NCI-H1092 treated with DMSO at 0.1 percent for 48 hours (cell line): Measurements from ENCODE around the gene FOXP4.

ENCODE experiments used
- DNase-seq: peaks from one replicate; lab custom pipeline; 2025; lab: John Stamatoyannopoulos, UW

The FOXP4 gene

DNA sequence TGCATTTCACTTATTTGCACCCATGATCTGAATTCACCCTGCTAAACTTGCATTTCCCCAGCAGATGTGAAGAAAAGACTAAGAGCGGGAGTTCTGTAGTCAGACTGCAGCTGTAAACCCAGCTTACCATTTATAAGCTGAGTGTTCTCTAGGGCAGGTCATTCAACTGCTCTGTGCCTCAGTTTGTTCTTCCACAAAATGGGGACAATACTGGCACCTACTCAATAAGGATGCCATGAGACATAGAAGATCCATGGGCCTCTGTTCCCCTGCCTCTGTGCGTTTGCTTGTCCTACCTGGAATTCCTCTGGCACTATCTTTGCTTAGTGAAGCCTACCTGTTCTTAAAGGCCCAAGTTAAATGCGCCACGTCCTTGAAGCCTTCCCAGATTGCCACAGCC, 79.8 kb downstream of the FOXP4 start:
- no peak for DNase-seq

DNA sequence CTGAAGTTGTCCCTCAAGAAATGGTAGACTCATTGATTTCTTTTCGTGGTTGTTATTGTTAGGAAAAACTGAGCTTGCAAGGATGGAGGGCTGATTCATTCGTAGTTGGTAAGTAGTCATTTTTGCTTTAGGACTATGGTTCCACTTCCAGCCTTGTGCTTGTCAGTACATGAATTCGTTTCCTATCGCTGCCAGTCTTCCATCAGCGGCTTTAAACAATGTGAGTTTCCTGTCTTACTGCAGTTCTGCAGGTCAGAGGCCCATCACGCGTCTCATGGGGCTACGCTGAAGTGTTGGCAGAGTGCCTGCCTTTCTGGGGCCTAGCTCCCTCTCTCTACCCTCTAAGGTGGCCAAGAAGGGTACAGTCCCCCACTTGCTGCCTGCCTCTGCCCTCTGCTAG, 80.7 kb downstream of the FOXP4 start:
- no peak for DNase-seq

DNA sequence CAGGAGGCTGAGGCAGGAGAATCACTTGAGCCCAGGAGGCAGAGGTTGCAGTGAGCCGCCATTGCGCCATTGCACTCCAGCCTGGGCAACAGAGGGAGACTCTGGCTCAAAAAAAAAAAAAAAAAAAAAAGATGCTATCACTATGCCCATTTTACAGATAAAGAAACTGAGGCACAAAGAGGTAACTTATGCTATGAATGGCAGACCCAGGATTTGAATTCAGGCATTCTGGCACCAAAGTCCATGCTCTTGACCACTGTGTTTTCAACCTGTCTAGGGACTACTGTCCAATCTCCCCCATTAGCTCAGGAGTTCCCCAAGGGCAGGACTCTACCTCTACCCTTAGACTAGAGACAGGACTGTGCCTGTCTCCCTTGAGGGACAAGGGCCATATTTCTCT, 82.9 kb downstream of the FOXP4 start:
- DNase-seq: no peak

DNA sequence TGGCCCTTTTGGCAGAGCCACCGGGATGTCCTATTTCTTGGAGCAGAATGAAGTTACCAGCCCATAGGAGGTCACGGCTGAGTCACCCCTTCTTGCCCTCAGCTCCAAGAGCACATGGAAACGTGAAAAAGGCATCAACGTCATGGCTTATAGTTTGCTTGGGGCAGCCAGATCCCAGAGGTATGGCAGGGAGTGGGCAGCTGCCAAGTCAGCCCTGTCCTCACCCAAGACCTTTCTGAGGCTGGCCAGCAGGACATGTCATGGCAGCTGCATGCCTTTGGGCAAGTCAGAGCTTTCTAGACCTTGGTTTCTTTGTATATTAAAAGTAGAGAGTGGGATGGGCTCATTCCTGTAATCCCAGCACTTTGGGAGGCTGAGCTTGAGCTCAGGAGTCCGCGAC, 83.9 kb downstream of the FOXP4 start:
- DNase-seq: no peak

DNA sequence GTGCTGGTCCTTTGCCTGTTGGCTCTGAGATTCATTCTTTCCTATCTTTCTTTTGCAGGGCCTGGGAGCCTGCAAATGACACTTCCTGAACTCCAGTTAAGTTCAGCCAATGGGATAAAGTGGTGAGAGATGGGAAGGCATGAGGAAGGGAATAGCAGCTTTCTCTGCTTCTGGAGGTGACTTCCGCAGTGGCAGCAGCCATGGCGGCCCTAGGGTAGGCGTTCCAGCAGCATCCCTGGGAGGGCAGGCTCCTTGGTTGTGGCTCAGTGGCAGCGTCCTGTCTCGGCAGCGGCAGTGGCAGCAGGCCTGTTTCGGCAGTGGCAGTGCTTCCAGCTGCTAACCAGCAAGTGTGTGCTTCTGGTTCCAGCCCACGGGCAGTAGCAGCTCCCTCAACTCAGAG, 84.8 kb downstream of the FOXP4 start:
- no peak for DNase-seq

DNA sequence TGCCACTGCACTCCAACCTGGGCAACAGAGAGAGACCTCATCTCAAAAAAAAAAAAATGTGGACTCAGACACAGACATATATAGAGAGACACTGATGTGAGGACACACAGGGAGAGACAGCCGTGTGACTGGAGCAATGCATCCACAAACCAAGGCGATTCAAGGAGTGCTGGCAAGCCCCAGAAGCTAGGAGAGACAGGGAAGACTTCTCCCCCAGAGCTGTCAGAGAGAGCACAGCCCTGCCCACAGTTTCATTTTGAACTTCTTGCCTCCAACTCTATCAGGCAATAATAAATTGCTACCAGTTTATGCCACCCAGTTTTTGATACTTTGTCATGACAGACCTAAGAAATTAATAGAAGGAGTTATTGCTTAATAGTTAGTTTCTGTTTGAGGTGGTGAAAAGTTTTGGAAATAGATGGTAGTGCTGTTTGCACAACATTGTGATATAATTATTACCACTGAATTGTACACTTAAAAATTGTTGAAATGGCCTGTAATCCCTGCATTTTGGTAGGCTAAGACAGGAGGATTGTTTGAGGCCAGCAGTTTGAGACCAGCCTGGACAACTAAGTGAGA, 87.0 kb downstream of the FOXP4 start:
- DNase-seq: no peak

DNA sequence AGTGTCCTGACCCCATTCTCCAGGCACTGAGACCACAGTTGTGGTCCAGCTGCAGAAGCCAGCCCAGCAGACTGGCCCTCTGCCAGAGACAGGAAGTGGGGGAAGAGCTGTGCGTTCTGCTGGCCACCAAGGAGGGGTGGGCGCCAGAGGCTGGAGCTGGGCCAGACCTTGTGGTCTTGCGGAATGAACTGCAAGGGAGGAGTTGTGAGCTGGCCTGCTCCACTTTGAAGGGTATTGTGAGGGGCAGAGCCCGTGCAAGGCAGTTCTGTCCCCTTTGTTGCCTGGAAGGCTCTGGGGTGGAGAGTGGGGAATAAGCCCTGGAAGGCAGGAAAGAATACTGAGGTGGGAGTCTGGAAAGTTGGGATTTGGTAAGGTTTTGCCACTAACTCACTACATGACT, 88.5 kb downstream of the FOXP4 start:
- DNase-seq: no peak

DNA sequence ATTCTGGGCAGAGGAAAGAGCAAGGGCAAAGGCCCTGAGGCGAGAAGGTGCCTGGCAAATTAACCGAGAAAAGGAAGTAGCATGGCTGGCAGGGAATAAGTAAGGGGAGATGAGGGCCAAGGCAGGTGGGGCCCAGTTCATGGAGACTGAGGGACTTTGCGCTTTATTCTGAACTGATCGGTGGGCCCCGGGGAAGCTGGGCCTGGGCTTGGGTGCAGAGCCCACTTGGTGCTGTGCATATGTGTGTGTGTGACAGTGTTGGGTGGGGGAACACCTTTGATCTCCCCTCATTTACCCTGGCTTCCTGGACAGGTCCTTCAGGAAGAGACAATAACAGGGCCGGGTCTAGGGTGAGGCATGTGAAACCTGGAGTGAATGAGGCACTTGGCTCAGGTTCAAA, 89.2 kb downstream of the FOXP4 start:
- DNase-seq: no peak

DNA sequence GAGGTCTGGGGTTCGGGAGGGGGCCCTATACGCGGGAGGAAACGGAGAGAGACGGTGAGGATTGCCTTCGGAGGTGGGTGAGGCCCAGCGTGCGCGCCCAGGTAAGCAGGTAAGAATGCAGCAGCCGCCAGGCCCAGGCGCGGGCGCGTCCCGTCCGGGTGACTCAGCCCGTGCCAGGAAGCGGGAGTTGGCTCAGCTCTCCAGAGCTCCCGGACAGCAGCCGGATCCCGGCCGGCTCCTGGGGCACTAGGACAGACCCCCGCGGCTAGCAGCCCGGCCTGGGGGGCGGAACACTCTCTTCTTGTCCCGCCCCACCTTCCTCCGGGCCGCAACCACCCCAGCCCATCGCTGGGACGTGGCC, 90.6 kb downstream of the FOXP4 start:
- no peak for DNase-seq

DNA sequence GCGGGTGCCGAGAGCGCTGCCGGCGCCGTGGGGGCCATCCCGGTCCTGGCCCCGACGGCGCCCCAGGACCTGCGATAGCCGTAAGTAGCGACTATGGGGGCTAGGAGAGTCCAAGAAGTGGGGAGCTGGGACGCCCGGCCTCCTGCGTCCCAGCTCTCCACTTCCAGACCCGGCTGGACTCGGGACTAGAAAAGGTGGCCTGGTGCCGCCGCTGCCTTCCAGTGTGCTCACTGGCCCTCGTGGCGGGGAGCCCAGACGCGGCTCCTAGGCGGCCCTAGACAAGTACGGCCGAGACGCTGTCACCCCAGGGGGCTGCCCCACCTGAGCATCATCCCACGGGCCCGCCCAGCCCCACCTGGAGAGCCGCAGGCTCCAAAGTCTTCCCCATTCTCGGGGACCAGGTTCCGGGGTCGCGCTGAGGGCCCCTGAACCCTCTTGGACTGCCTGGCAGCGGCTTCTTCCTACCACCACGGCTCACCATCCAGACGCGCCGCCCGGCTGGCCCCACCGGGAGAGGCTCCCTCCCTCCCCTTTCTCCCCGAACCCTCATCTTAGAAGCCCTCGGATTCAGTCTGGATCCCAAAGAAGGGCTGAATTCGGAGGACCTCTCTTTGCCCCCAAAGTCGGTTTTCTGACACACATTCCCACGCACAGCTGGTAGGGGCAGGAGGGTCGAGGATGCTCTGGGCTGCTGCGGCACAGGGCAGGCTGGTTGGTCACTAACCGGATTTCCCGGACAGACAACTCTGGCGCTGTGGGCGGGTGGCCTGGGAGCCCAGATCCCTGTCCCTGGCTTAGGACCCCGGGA, 91.2 kb downstream of the FOXP4 start:
- no peak for DNase-seq

DNA sequence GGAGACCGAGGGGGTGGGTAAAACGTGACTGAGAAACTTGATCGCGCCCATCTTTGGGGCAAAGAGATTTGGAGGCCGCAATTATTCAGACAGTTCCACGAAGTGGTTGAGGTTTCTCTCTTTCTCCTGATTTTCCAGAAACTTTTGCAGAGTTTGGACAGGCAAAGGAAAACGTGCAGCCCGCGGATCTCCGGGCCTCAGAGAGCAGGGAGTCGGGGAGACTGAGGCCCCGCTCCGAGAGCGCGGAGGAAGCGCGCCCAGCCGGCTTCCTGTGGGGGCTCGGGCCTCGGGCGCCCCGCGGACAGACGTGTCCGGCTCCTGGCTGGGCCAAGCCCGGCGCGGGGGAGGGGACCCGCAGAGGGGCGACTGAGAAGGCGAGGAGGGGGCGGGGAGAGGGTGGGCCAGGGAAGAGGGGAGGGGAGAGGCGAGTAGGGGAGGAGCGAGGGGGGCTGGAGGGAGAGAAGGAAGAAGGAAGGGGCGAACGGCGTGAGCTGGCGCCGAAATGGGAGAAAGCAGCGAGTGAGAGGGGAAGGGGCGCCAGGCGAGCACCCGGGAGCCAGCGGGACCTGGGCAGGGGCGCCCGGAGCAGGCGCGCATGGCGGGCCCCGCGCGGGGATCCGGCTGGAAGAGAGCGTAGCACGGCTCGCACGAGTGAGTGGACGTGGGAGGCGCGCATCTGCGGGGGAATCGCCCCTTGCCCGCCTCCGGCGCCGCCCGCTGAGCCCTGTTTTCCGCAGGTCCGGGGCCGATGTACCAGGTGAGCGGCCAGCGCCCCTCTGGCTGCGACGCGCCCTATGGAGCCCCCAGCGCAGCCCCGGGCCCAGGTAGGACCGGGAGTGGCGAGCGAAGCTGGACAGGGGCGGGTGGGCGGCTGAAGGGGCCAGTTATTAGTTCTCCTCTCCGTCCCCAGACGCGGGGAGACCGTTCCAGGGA, 92.1 kb downstream of the FOXP4 start, which contains the start of gene MDFI:
TSS of gene MDFI (plus strand) at position 467 of the 933 bp plus-strand sequence. CDS start at position 749, 282 bp downstream.
- no peak for DNase-seq

DNA sequence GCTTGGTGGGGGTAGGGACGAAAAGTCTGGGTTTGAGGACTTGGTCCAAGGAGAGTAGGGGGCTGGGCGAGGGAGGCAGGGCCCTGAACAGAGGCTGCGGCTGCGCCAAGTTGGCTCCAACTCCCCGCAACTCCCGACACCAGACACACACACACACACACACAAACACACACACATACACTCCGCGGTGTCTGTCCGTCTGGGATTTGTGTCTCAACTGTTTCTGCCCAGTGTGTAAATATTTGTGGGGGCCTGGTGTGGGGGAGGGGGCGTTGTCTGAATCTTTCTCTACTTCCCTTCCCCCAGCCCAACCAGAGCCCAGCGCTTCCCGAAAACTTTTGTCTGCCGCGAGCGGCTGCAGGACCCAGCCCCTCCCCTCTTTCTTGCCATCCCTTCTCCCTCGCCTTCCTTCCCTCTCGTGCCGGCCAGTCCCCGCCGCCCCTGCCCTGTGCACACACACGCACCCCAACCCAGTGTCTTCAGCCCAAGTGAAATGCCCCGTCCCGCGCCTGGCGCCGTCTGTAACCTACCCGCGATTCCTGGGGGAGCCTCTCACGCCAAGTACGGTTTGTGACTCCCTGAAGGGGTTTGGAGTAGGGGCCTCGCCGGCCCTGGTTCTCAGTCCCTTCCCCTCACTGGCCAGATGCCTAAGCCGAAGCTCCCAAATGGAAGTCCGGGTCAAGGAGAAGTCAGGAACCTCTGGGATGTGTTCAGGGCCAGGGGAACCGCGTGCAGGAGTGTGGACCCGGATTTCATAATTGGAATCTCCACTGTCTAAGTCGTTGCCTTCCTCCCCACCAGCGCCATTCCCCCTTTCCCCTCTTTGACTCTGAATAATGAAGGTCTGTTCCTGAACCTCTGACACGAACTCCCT, 93.0 kb downstream of the FOXP4 start:
- no peak for DNase-seq

DNA sequence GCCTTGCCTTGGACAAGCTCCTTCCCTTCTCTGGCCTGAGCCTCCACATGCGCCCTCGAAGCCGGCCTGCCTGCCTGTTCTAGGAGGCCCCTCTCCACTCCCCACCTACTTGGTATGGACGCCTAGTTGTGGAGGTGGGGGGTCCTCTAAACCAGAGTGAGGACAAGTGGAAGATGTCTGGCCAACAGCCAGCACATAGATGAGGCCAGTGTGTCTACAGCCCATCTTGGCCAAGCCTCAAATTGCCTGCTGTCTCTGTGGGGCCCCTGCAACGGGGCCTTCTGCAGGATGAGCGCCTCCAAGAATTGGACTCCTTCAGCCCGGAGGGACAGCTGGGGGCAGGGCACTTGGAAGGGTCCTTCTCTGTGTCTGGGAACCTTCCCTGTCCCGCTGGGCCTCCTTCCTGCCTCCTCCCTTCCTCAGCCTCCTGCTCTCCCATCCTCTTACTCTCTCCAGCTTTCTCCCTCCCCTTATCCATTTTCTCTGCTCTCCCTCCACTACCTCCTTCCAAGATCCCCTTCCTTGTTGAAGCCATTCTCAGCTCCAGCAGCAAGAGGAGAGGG, 93.7 kb downstream of the FOXP4 start:
- no peak for DNase-seq

DNA sequence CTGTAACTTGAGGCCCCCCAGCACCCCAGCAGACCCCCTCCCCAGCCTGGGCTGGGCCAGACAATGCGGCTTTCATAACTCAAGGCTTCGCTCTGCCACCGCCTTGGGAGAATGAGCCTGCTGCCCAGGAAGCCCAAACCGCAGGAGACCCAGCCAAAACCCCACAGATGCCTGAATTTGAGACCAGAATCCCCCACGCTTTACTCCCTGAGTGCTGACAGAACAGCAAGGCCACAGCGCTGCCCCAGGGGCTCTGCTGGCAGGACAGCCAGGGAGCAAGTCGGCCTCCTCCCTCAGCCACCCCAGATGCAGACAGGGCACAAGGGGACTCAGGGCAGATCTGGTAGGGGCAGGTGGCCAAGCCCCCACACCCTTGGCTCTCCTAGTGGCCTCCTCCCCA, 94.2 kb downstream of the FOXP4 start:
- DNase-seq: no peak

DNA sequence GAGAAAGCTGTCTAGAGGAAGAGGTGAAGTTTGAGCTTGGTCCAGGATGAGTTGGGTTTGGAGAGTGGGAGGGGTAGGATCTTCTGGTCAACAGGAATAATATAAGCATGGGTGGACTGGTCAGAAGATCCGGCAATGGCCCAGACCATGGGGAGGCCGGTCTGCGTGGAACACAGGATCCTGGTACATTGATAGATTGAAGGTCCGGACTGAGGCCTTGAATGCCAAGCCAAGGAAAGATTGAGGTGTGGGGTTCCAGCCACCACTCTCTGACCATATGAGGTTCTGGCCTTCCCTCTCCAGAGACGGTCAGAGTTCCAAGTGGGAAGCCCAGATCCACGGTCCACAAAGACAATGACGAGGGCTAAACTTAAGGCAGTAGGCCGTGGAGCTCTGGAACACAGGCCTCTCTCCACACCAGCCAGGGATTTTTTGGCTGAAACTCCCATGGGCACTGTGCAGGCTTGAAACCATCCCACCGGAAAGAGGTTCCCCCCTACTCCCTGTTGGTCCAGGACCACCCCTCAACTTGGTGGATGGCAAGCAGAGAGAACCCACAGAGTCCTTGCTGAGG, 95.3 kb downstream of the FOXP4 start:
- no peak for DNase-seq

DNA sequence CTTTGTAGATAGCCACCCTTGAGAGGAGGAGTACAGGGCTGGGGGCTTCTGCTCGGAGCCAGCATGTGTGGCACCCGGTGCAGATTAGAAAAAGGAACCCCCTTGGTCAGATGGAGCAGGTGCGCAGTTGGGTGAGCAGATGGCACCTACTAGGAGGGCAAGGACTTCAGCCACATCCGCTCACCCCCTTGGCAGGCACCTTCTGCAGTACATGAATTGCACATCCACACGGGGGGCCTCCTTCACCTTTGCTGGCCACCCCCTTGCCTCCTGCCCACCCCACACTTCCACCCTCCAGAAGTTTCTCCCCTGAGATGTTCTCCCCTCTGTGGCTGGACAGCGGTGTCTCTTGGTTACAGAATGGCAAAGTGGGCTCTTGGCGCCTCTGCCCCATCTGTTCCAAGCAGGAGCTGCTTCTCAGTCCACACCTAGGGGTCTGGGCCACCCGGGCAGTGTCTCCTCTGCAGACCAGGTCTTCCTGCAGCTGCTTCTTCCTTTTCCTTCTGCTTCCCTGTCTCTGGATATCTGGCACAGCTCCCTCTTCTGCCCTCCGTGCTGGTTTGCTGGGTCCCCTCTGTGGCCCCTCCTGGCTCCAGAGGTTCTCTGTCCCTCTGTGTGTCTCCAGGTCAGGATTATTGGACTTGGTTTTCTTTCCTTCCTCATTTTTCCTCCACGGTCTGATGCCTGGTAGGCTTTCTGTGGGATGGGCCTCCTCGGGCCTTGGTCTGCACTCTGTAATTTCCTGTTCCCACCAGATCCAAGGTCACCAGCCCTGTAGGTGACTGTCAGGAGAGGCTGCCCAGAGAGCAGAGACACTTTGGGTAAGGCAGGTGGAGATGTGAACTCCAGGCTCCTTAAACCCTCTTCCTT, 96.1 kb downstream of the FOXP4 start:
- no peak for DNase-seq

DNA sequence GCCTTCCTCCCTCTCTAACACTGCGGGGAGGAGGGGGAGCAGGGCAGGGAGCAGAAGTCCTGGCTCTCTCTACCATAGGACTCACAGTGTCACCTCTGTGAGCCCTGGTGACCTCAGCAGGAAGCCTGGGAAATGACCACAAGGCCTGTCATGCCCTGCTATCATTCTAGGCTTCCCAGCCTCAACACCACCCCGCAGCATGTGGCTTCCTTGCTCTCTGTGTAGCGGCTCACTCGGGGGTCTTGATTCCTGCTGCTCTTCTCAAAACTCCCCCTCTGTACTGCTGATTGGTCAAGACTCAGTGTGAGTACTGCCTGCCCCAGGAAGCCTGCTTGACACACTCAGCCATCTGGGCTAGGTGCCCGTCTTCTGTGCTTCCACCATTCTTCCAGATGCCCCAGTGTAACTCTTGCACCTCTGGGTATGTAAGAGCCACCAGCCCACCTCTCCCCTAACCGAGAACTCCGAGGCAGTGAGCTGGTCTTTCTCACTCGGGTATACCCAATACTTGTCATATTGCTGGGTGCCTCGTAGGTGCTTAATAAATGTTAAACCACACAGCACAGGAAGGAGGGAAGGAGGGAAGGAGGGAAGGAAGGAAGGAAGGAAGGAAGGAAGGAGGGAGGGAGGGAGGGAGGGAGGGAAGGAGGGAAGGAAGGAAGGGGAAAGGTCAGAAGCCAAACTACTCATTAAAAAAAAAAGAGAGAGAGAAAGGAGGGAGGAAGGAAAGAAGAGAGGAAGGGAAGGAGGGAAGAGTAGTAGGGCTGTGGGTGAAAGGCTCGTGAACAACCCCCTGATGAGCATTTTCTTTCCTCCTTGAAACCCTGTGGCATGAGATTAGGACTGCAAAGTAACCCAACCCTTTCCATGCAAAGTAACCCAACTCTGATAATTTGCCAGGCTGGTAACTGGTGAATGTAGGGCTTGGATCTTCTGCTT, 97.0 kb downstream of the FOXP4 start:
- DNase-seq: no peak

DNA sequence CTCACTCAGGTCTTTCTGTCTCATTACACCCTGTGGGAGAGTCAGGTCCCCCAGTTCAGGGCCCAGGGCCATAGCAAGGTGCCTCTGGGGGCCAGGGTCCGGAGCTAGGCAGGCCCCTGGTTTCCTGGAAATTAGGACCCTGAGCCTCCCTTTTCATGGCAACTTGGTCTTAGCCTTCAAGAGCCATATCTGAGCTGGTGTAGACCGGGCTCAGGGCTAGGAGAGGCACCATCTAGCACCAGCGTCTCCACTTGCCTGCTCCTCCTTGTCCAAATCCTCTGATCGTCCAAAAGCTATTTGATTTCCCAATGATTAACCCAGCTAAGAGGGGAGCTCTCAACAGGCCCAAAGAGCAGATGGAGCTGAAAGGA, 97.7 kb downstream of the FOXP4 start:
- no peak for DNase-seq

DNA sequence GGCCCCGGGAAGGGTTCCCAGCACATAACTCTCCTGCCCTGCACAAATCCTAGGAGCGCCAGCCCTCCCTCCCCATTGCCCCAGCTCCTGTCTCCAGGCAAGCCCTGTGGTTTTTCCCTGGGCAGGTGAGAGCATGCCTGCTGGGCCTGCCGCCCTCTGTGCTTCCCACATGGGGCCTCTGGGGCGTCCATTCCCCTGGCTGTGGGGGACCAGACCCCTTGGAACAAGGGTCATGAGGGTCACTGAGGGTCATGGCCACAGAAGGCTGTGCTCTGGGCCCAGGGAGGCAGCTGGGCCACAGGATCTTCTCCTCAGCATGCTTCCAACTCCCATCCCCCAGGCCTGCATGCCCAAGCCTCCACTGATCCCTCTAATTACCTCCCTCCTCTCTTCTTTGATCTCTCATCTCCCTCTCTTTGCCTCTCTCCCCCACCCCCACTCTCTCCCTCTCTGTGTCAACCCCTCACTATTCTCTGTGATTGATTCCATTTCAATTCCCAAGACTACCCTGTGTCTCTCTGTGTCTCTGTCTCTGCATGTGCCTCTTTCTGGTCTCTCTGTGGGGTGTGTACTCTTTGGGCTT, 98.2 kb downstream of the FOXP4 start:
- DNase-seq: no peak
